ENCODE measurements around the gene AR. TPM values are rescaled to one million over a fixed set of nuclear protein-coding genes. Genes with fewer than 3 reads are reported as not detected.

AR gene
- total RNA-seq, 2 experiments from 2014 or later = not detected

DNA sequence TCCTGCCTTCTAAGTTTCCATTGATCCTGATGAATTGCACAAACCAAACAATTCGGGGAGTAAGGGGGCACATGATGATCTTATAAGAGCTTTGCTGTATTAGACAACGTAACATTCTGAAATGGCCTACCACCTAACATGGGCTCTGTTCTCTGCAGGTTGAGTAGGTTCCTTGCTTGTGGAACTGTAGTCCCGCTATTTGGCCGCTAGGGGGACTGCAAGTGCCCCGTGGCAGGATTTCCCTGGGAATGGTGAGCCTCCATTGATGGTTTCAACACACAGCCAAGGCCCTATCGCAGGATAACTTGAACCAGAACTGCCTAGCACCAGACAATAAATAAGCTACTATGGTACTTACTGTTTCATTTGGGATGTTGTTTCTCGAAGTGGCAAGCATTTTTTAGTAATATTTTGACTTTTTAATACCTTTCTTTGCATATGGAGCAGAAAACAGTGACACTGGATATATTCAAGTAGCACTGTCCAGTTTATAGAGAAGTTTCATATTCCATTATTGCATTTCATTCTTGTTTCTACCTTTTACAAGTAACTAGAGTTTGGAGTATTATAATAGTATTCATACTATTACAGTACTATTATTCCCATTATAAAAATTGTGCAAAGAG is 11.9 kb downstream of the AR start:
- Histone ChIP-seq H3K27me3 (ENCODE audit: control insufficient read depth in 1 of 2, insufficient read depth in 2 of 2, low read length in 2 of 2) (no peaks in the 10 kb centered on the region), H3K36me3 (ENCODE audit: insufficient read depth, low read length) (no peaks in the 10 kb centered on the region), H3K4me3 (ENCODE audit: low read length) (no peak overlapping the region), H3K4me1 (ENCODE audit: insufficient read depth, low read length) (no peaks in the 10 kb centered on the region), H3K27ac (ENCODE audit: low read depth in 1 of 2, low read length in 2 of 2) (no peak overlapping the region), H3K9me3 (ENCODE audit: control insufficient read depth in 1 of 2, insufficient read depth in 1 of 2, low read length in 2 of 2) (no peaks in the 10 kb centered on the region)
- Mint-ChIP-seq H3K36me3 (ENCODE audit: low read depth) (no peaks in the 10 kb centered on the region), H3K4me1 (ENCODE audit: low read depth) (no peaks in the 10 kb centered on the region), H3K27me3 (no peaks in the 10 kb centered on the region), H3K27ac (no peak overlapping the region), H3K9me3 (no peaks in the 10 kb centered on the region), H3K4me3 (no peak overlapping the region)
- DNase-seq (peak in 2 of 14 experiments; percentile 5 to 16), ATAC-seq (ENCODE audit: poor library complexity) (no peak)
- intact Hi-C loops (cut with DNase I, micrococcal nuclease) = no loop called here
- POLR2A ChIA-PET = no interaction called here
- CTCF ChIA-PET = no interaction called here
- TF ChIP-seq CTCF (IDR thresholded peaks at IDR 0.05) = no peak

DNA sequence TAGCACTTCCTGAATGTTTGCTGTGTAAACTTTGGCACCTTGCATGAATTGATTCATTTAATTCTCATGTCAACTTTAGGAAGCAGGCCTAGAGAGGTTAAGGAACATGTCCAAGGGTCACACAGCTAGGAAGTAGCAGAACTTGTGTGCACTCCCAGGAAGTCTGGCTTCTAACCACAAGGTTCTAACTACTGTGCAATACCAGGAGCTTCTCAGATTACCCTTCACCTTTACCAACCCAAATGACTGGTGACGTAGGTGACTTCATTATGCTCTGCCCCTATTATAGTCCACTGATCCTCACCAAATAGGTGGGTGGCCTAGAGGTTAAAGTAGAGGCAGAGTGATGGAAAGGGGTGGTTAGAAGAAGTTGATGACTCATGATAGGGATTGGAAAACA is 14.4 kb downstream of the AR start:
- Histone ChIP-seq H3K4me3 (ENCODE audit: low read length) (no peak overlapping the region), H3K36me3 (ENCODE audit: insufficient read depth, low read length) (no peaks in the 10 kb centered on the region), H3K9me3 (ENCODE audit: control insufficient read depth in 1 of 2, insufficient read depth in 1 of 2, low read length in 2 of 2) (no peaks in the 10 kb centered on the region), H3K27ac (ENCODE audit: low read depth in 1 of 2, low read length in 2 of 2) (no peak overlapping the region), H3K4me1 (ENCODE audit: insufficient read depth, low read length) (no peaks in the 10 kb centered on the region), H3K27me3 (ENCODE audit: control insufficient read depth in 1 of 2, insufficient read depth in 2 of 2, low read length in 2 of 2) (no peaks in the 10 kb centered on the region)
- TF ChIP-seq CTCF (IDR thresholded peaks at IDR 0.05) = no peak
- ATAC-seq (ENCODE audit: poor library complexity) (no peak), DNase-seq (no peak)
- Mint-ChIP-seq H3K27ac (no peak overlapping the region), H3K9me3 (no peaks in the 10 kb centered on the region), H3K4me1 (ENCODE audit: low read depth) (no peaks in the 10 kb centered on the region), H3K36me3 (ENCODE audit: low read depth) (no peaks in the 10 kb centered on the region), H3K27me3 (no peaks in the 10 kb centered on the region), H3K4me3 (no peak overlapping the region)
- intact Hi-C loops (cut with DNase I, micrococcal nuclease) = no loop called here
- ChIA-PET CTCF (no interaction called here), POLR2A (no interaction called here)

DNA sequence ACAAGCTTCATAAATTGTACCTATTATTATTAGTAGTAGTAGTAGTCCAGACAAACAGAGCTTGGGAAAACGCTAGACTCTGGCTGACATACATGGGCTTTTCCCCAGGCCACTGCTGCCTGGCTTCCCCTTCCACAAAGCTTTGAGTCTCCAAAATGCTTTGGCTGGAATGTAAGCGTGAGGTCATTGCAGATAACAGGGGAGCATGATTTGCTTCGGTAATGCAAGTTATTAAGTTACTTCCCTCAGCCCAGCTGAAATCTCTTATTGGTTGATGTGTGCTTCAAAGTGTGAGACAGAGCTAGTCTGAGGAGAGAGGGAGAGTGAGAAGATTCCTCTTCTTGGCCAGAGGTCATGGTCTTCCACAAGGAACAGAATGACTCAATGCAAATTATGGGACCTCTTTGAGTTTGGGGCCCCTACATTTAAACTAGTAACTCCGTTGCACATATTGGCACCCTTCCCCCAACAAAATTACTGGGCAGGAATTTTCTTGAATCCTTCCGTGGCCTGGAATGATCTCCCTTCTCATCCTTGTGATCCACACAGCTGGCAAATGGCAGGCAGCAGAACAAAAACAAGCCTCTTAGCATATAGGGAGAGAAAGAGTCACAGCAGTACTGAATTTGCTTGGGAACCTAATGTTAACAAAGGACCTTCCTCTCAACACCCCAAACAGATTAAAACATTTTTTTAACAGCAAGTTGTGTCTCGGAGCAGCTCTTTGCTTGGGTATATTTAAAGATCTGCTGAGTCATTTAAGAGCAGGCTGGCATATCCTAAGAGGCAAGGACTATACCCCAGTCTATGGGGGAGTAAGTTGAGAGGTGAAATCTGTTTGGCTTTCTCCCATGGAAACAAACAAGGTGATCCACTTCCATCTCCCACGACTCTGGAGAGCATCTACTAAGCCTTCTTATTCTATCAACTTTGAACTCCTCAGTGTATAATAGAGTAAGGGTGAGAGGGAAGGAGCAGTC is 19.9 kb downstream of the AR start:
- Histone ChIP-seq H3K4me1 (ENCODE audit: insufficient read depth, low read length) (no peaks in the 10 kb centered on the region), H3K9me3 (ENCODE audit: control insufficient read depth in 1 of 2, insufficient read depth in 1 of 2, low read length in 2 of 2) (no peaks in the 10 kb centered on the region), H3K27me3 (ENCODE audit: control insufficient read depth in 1 of 2, insufficient read depth in 2 of 2, low read length in 2 of 2) (no peaks in the 10 kb centered on the region), H3K4me3 (ENCODE audit: low read length) (no peak overlapping the region), H3K36me3 (ENCODE audit: insufficient read depth, low read length) (no peaks in the 10 kb centered on the region), H3K27ac (ENCODE audit: low read depth in 1 of 2, low read length in 2 of 2) (no peak overlapping the region)
- H3K4me3 Mint-ChIP-seq = no peak overlapping the region
- DNase-seq (no peak), ATAC-seq (ENCODE audit: poor library complexity) (no peak)
- H3K27ac Mint-ChIP-seq = no peak overlapping the region
- ChIA-PET CTCF (no interaction called here), POLR2A (no interaction called here)
- no peaks in the 10 kb centered on the region for H3K27me3 Mint-ChIP-seq
- H3K9me3 Mint-ChIP-seq = no peaks in the 10 kb centered on the region
- no peaks in the 10 kb centered on the region for H3K4me1 Mint-ChIP-seq (ENCODE audit: low read depth)
- intact Hi-C loops (cut with DNase I, micrococcal nuclease) = no loop called here
- no peaks in the 10 kb centered on the region for H3K36me3 Mint-ChIP-seq (ENCODE audit: low read depth)
- no peak for TF ChIP-seq CTCF (IDR thresholded peaks at IDR 0.05)

All from CD4-positive, alpha-beta T cell (primary cell).